Measurements from ENCODE around the gene IFT22.
"Not testable (repeated sequence)": the region's sequence is repeated elsewhere in the genome, so short reads cannot be mapped to it uniquely, and the experiment has no call there.

IFT22 gene

GRCh38 chr7:101321491-101322401 is at the start of gene IFT22:
IFT22 (minus strand) TSS chr7:101321812; CDS start chr7:101321709, 103 bp downstream.
- peak; percentile 94 for DNase-seq (ENCODE audit: low spot score)

GRCh38 chr7:101370836-101371235 is 49.2 kb upstream of the IFT22 start:
- no peak for DNase-seq (ENCODE audit: low spot score)

GRCh38 chr7:101368422-101369165 is 47.0 kb upstream of the IFT22 start:
- DNase-seq (ENCODE audit: low spot score), result no peak

- no peak for DNase-seq (ENCODE audit: low spot score)
Observed at GRCh38 chr7:101367676-101368075, 46.1 kb upstream of the IFT22 start.

GRCh38 chr7:101365956-101366355 is 44.3 kb upstream of the IFT22 start:
- no peak for DNase-seq (ENCODE audit: low spot score)

- peak; percentile 84 for DNase-seq (ENCODE audit: low spot score)
Observed at GRCh38 chr7:101363734-101364374, 42.2 kb upstream of the IFT22 start.

GRCh38 chr7:101363196-101363733 is 41.7 kb upstream of the IFT22 start:
- DNase-seq (ENCODE audit: low spot score), result no peak

GRCh38 chr7:101362334-101363195 is 41.0 kb upstream of the IFT22 start, which contains the start of gene COL26A1:
COL26A1 (plus strand) TSS chr7:101362875; CDS start chr7:101363033, 158 bp downstream.
- peak; percentile 73 for DNase-seq (ENCODE audit: low spot score)

- no peak for DNase-seq (ENCODE audit: low spot score)
Observed at GRCh38 chr7:101357433-101357832, 35.8 kb upstream of the IFT22 start.

GRCh38 chr7:101352920-101353308 is 31.3 kb upstream of the IFT22 start:
- no peak for DNase-seq (ENCODE audit: low spot score)

GRCh38 chr7:101349300-101349699 is 27.7 kb upstream of the IFT22 start:
- DNase-seq (ENCODE audit: low spot score), result not testable (repeated sequence)

- not testable (repeated sequence) for DNase-seq (ENCODE audit: low spot score)
Observed at GRCh38 chr7:101348456-101349067, 26.9 kb upstream of the IFT22 start.

- DNase-seq (ENCODE audit: low spot score), result no peak
Observed at GRCh38 chr7:101347477-101347876, 25.9 kb upstream of the IFT22 start.

GRCh38 chr7:101342892-101343291 is 21.3 kb upstream of the IFT22 start:
- no peak for DNase-seq (ENCODE audit: low spot score)

GRCh38 chr7:101340379-101340778 is 18.8 kb upstream of the IFT22 start:
- DNase-seq (ENCODE audit: low spot score), result no peak

GRCh38 chr7:101333912-101334311 is 12.3 kb upstream of the IFT22 start:
- DNase-seq (ENCODE audit: low spot score), result no peak

- DNase-seq (ENCODE audit: low spot score), result no peak
Observed at GRCh38 chr7:101332026-101332425, 10.4 kb upstream of the IFT22 start.

GRCh38 chr7:101330011-101330484 is 8.4 kb upstream of the IFT22 start:
- no peak for DNase-seq (ENCODE audit: low spot score)

GRCh38 chr7:101328159-101328558 is 6.5 kb upstream of the IFT22 start:
- DNase-seq (ENCODE audit: low spot score), result no peak

- DNase-seq (ENCODE audit: low spot score), result no peak
Observed at GRCh38 chr7:101319401-101319800, 2.2 kb downstream of the IFT22 start.

GRCh38 chr7:101315336-101315735 is 6.3 kb downstream of the IFT22 start:
- no peak for DNase-seq (ENCODE audit: low spot score)
